Keratinocyte (primary cell): ENCODE results near the gene CHRDL2. TPM values are rescaled to one million over a fixed set of nuclear protein-coding genes. Genes with fewer than 3 reads are reported as not detected.
"Not testable (repeated sequence)": the region's sequence is repeated elsewhere in the genome, so short reads cannot be mapped to it uniquely, and the experiment has no call there.

Source experiments
- DNase-seq: peaks from one replicate; pipeline ENCODE4 v3.0.0-alpha.2; 2011; ENCODE audit warnings: low read depth, missing footprints, low spot score
- FAIRE-seq: peaks from 2 replicates; lab custom pipeline; 2011; peaks lifted over from hg19 to GRCh38; lab: Jason Lieb, UNC
- H2AFZ ChIP-seq: 2 replicates; pipeline ENCODE4 v1.6.0; 2012; ENCODE audit warnings: low read length, control low read depth, inconsistent platforms; ENCODE audit not compliant: control insufficient read depth
- H3K27ac ChIP-seq: 2 replicates; pipeline ENCODE4 v1.5.1; 2011; ENCODE audit warnings: low read length; ENCODE audit not compliant: control insufficient read depth, insufficient read depth
- H3K27me3 ChIP-seq: 3 replicates; pipeline ENCODE4 v1.6.0; 2011; ENCODE audit warnings: low read length; ENCODE audit not compliant: control insufficient read depth, insufficient read depth; ENCODE audit errors: extremely low read depth
- H3K36me3 ChIP-seq, 2 experiments: 2 replicates in 1 of 2; 3 replicates in 1 of 2; pipeline ENCODE4 v1.5.1; 2011; ENCODE audit warnings: low read length in 2 of 2, mild to moderate bottlenecking in 1 of 2; ENCODE audit not compliant: control insufficient read depth in 2 of 2, insufficient read depth in 2 of 2; ENCODE audit errors: extremely low read depth in 1 of 2
- H3K4me1 ChIP-seq: 3 replicates; pipeline ENCODE4 v1.5.1; 2011; ENCODE audit warnings: low read length; ENCODE audit not compliant: control insufficient read depth, insufficient read depth; ENCODE audit errors: extremely low read depth
- H3K4me2 ChIP-seq: 3 replicates; pipeline ENCODE4 v1.6.0; 2011; ENCODE audit warnings: low read depth, low read length; ENCODE audit not compliant: control insufficient read depth, insufficient read depth; ENCODE audit errors: extremely low read depth
- H3K4me3 ChIP-seq, 3 experiments: fragments of 200-600 bp in 1 of 3; sonication (generic) in 1 of 3; 2 replicates in 2 of 3; 3 replicates in 1 of 3; pipeline ENCODE4 v1.5.1; 2011 to 2016; ENCODE audit warnings: low read length in 3 of 3, mild to moderate bottlenecking in 3 of 3, control low read depth in 2 of 3, inconsistent platforms in 1 of 3, low read depth in 1 of 3, mixed read lengths in 1 of 3, mixed run types in 1 of 3, moderate library complexity in 1 of 3; ENCODE audit not compliant: control insufficient read depth in 2 of 3, insufficient read depth in 2 of 3; ENCODE audit errors: extremely low read depth in 1 of 3
- H3K79me2 ChIP-seq: 2 replicates; pipeline ENCODE4 v1.6.0; 2012; ENCODE audit warnings: low read length; ENCODE audit not compliant: control insufficient read depth, insufficient read depth
- H3K9ac ChIP-seq: 3 replicates; pipeline ENCODE4 v1.6.0; 2011; ENCODE audit warnings: low read length; ENCODE audit not compliant: control insufficient read depth, insufficient read depth; ENCODE audit errors: extremely low read depth
- H3K9me1 ChIP-seq: 3 replicates; pipeline ENCODE4 v1.6.0; 2011; ENCODE audit warnings: low read length; ENCODE audit not compliant: control insufficient read depth, insufficient read depth; ENCODE audit errors: extremely low read depth
- H3K9me3 ChIP-seq: 2 replicates; pipeline ENCODE4 v1.5.1; 2012; ENCODE audit warnings: low read depth, low read length; ENCODE audit not compliant: control insufficient read depth
- H4K20me1 ChIP-seq: 3 replicates; pipeline ENCODE4 v1.6.0; 2011; ENCODE audit warnings: low read length; ENCODE audit not compliant: control insufficient read depth, insufficient read depth; ENCODE audit errors: extremely low read depth
- CTCF ChIP-seq, 3 experiments: IDR thresholded peaks in 1 of 3; conservative IDR thresholded peaks in 1 of 3; optimal IDR thresholded peaks in 1 of 3; 2 replicates in 2 of 3; 3 replicates in 1 of 3; pipeline versions ENCODE3 to v1.5.1; 2011; ENCODE audit warnings: low read length in 3 of 3, mild to moderate bottlenecking in 3 of 3, moderate library complexity in 2 of 3, control low read depth in 1 of 3, inconsistent platforms in 1 of 3; ENCODE audit not compliant: insufficient read depth in 2 of 3; ENCODE audit errors: extremely low read depth in 1 of 3
- EZH2 ChIP-seq: IDR thresholded peaks from one replicate; pipeline ENCODE4 v1.6.1; 2012; ENCODE audit warnings: inconsistent platforms, mild to moderate bottlenecking, low read length, moderate library complexity
- dilution Hi-C: fragments of 300-500 bp; cut with MboI; formaldehyde crosslinking; loops from one replicate; pipeline ENCODE4 v1.7.0; 2020; ENCODE audit warnings: low sequenced_read_pairs; ENCODE audit not compliant: extremely low pct_ligation_motif_present
- polyA plus RNA-seq, 5 experiments: library from polyadenylated mRNA; depleted of rRNA in 3 of 5; stranded (reverse) in 3 of 5; stranded (forward) in 1 of 5; unstranded in 1 of 5; fragments of >200 nt; gene quantifications; 1 replicate in 1 of 5; 2 replicates in 3 of 5; 3 replicates in 1 of 5; pipeline versions ENCODE4 v1.2.1 to v1.2.3, GENCODE V29; 2011 to 2012; ENCODE audit warnings: missing spikeins in 2 of 5, low read depth in 1 of 5, low replicate concordance in 1 of 5

The CHRDL2 gene
- polyA plus RNA-seq, 1 donor (not counting 4 experiments of a cell fraction or from before 2014, with no cell fraction given) = not detected

GRCh38 chr11:74751303-74751702, 20.1 kb upstream of the CHRDL2 start:
- H3K9me3 ChIP-seq = no peaks in the 10 kb centered on the region
- no peak overlapping the region for H2AFZ ChIP-seq
- no peak for FAIRE-seq
- no peak overlapping the region for H3K27ac ChIP-seq
- no peak for TF ChIP-seq EZH2
- no peak for TF ChIP-seq CTCF (optimal IDR thresholded peaks at IDR 0.05 in 1 of 3, IDR thresholded peaks at IDR 0.05 in 1 of 3, conservative IDR thresholded peaks at IDR 0.05 in 1 of 3; ENCODE audit: extremely low read depth in 1 of 3, insufficient read depth in 2 of 3, low read length in 3 of 3)
- no peaks in the 10 kb centered on the region for H3K27me3 ChIP-seq
- H3K79me2 ChIP-seq = peaks cover 65% of the 10 kb centered on the region
- no peak overlapping the region for H3K4me3 ChIP-seq
- DNase-seq = no peak
- peak overlapping the region; percentile 1 for H3K4me2 ChIP-seq
- H4K20me1 ChIP-seq = no peaks in the 10 kb centered on the region
- H3K9me1 ChIP-seq = no peaks in the 10 kb centered on the region
- peaks cover 42% of the 10 kb centered on the region for H3K4me1 ChIP-seq
- dilution Hi-C loops = no loop called here
- no peaks in the 10 kb centered on the region for H3K36me3 ChIP-seq
- no peak overlapping the region for H3K9ac ChIP-seq

- H3K9me3 ChIP-seq, H3K9me1 ChIP-seq, H3K27ac ChIP-seq, dilution Hi-C loops, DNase-seq, H3K27me3 ChIP-seq, H3K9ac ChIP-seq, H2AFZ ChIP-seq, FAIRE-seq, H4K20me1 ChIP-seq, H3K36me3 ChIP-seq: not testable (repeated sequence)
- peaks cover 58% of the 10 kb centered on the region for H3K79me2 ChIP-seq
- peak overlapping the region; percentile 95 for H3K4me2 ChIP-seq
- peak overlapping the region in 2 of 3 experiments; percentile 78 to 79 for H3K4me3 ChIP-seq
- H3K4me1 ChIP-seq = peaks cover 37% of the 10 kb centered on the region
These were observed 19.4 kb upstream of the CHRDL2 start for GRCh38 chr11:74750598-74750997.

- Histone ChIP-seq H4K20me1 (no peaks in the 10 kb centered on the region), H3K79me2 (peaks cover 54% of the 10 kb centered on the region), H3K27ac (peak overlapping the region; percentile 85), H3K9ac (peak overlapping the region; percentile 92), H3K9me1 (no peaks in the 10 kb centered on the region), H2AFZ (no peak overlapping the region), H3K4me1 (peaks cover 30% of the 10 kb centered on the region), H3K27me3 (no peaks in the 10 kb centered on the region), H3K4me2 (peak overlapping the region; percentile 95), H3K36me3 (no peaks in the 10 kb centered on the region), H3K4me3 (peak overlapping the region; percentile 76 to 79 (median 78)), H3K9me3 (no peaks in the 10 kb centered on the region)
- no peak for FAIRE-seq
- DNase-seq = no peak
- TF ChIP-seq CTCF (optimal IDR thresholded peaks at IDR 0.05 in 1 of 3, IDR thresholded peaks at IDR 0.05 in 1 of 3, conservative IDR thresholded peaks at IDR 0.05 in 1 of 3; ENCODE audit: extremely low read depth in 1 of 3, insufficient read depth in 2 of 3, low read length in 3 of 3) (no peak), EZH2 (no peak)
- dilution Hi-C loops = no loop called here
These were observed 18.7 kb upstream of the CHRDL2 start for GRCh38 chr11:74749965-74750296.
